Natural killer cell (primary cell): Measurements from ENCODE around the gene AP5S1. TPM values are rescaled to one million over a fixed set of nuclear protein-coding genes. Genes with fewer than 3 reads are reported as not detected.
A peak's percentile ranks its signal among the peaks of the same experiment; 100 is the strongest.
"Not testable (repeated sequence)": the region's sequence is repeated elsewhere in the genome, so short reads cannot be mapped to it uniquely, and the experiment has no call there.

Experiments
- ATAC-seq, 3 donors: fragments of 150-1000 bp in 2 of 3; fragments of 200-7000 bp in 1 of 3; cut with Tn5 transposase; 1 replicate in 1 of 3; 2 replicates in 2 of 3; pipeline ENCODE4 v1.10.0; 2021; ENCODE audit warnings: mild to moderate bottlenecking in 2 of 3, moderate library complexity in 2 of 3
- DNase-seq, 2 donors: peaks; one replicate each; pipeline versions ENCODE4 v3.0.0 to v3.0.0-alpha.2; 2013 to 2021; ENCODE audit warnings: mixed read lengths in 1 of 2
- H3K27ac ChIP-seq: one replicate; pipeline ENCODE4 v1.5.1; 2013; ENCODE audit warnings: mild to moderate bottlenecking, low read length
- H3K27me3 ChIP-seq: one replicate; pipeline ENCODE4 v1.6.1; 2013; ENCODE audit warnings: low read length; ENCODE audit not compliant: control insufficient read depth, insufficient read depth
- H3K36me3 ChIP-seq: one replicate; pipeline ENCODE4 v1.6.1; 2013; ENCODE audit warnings: low read length; ENCODE audit not compliant: control insufficient read depth, insufficient read depth
- H3K4me1 ChIP-seq: one replicate; pipeline ENCODE4 v1.6.1; 2013; ENCODE audit warnings: low read length; ENCODE audit not compliant: control insufficient read depth, insufficient read depth
- H3K4me3 ChIP-seq: one replicate; pipeline ENCODE4 v1.5.1; 2013; ENCODE audit warnings: low read length
- H3K9me3 ChIP-seq: one replicate; pipeline ENCODE4 v1.6.1; 2013; ENCODE audit warnings: low read length; ENCODE audit not compliant: control insufficient read depth, insufficient read depth
- H3K27ac Mint-ChIP-seq, 2 donors: one replicate each; pipeline ENCODE4 v1.8.0; 2022; ENCODE audit warnings: mild to moderate bottlenecking in 2 of 2, mixed read lengths in 2 of 2, moderate library complexity in 1 of 2
- H3K27me3 Mint-ChIP-seq, 2 donors: one replicate each; pipeline ENCODE4 v1.8.0; 2022; ENCODE audit warnings: low read depth in 2 of 2, mixed read lengths in 2 of 2
- H3K36me3 Mint-ChIP-seq: one replicate; pipeline ENCODE4 v1.8.0; 2022; ENCODE audit warnings: mixed read lengths
- H3K4me1 Mint-ChIP-seq, 2 donors: one replicate each; pipeline ENCODE4 v1.8.0; 2022; ENCODE audit warnings: mixed read lengths in 2 of 2
- H3K4me3 Mint-ChIP-seq: one replicate; pipeline ENCODE4 v1.8.0; 2022; ENCODE audit warnings: mild to moderate bottlenecking, moderate library complexity, mixed read lengths
- H3K9me3 Mint-ChIP-seq, 2 donors: one replicate each; pipeline ENCODE4 v1.8.0; 2022; ENCODE audit warnings: mixed read lengths in 2 of 2
- CTCF ChIP-seq: fragments of 200-600 bp; IDR thresholded peaks from one replicate; pipeline ENCODE4 v1.8.0; 2022; ENCODE audit warnings: antibody characterized with exemption
- WGBS: methylation state at CpG from one replicate; pipeline ENCODE4 v1.1.7; 2013; ENCODE audit warnings: missing lambda C conversion rate; ENCODE audit not compliant: insufficient coverage; 5-methylcytosine and 5-hydroxymethylcytosine counted together
- intact Hi-C: fragments of 100-400 bp; cut with micrococcal nuclease; formaldehyde crosslinking; loops from one replicate; pipeline ENCODE4 v1.14.2; 2022
- total RNA-seq, 4 donors: library from RNA; stranded (reverse); fragments of 120-200 nt in 1 of 4; gene quantifications; one replicate each; pipeline versions ENCODE4 v1.2.3 to v1.2.4, GENCODE V29; 2013 to 2022

The AP5S1 gene
- total RNA-seq, 3 donors from 2014 or later (not counting 1 experiment from before 2014, with no cell fraction given): 7.9 to 12.3 (median 12.1) TPM

GRCh38 chr20:3787324-3788014, 32.9 kb upstream of the AP5S1 start:
- Mint-ChIP-seq H3K27me3 (no peaks in the 10 kb centered on the region), H3K9me3 (no peaks in the 10 kb centered on the region), H3K4me3 (peak overlapping the region; percentile 74), H3K36me3 (no peaks in the 10 kb centered on the region), H3K4me1 (peaks cover 15 to 40% of the 10 kb centered on the region in 2 donors), H3K27ac (peak overlapping the region; percentile 44 to 65)
- ATAC-seq: no peak
- TF ChIP-seq CTCF: no peak
- no peaks in the 10 kb centered on the region for H3K9me3 ChIP-seq
- H3K36me3 ChIP-seq: no peaks in the 10 kb centered on the region
- DNase-seq: no peak
- H3K27me3 ChIP-seq: no peaks in the 10 kb centered on the region
- WGBS: 94% methylated on average over 4 of the region's 5 CpGs
- peak overlapping the region; percentile 25 for H3K27ac ChIP-seq
- H3K4me3 ChIP-seq: peak overlapping the region; percentile 50
- intact Hi-C loops: loop anchor here (1.0 to 10.0 kb wide), 3 partner anchors 33 to 297 kb away; partner anchors contain the start of gene AP5S1
- peaks cover 25% of the 10 kb centered on the region for H3K4me1 ChIP-seq

- Histone ChIP-seq H3K4me1 (peaks cover 25% of the 10 kb centered on the region), H3K27me3 (no peaks in the 10 kb centered on the region), H3K27ac (no peak overlapping the region), H3K4me3 (no peak overlapping the region), H3K36me3 (no peaks in the 10 kb centered on the region), H3K9me3 (no peaks in the 10 kb centered on the region)
- WGBS: 74% methylated on average over 4 of the region's 4 CpGs
- DNase-seq: no peak
- Mint-ChIP-seq H3K4me1 (peaks cover 15 to 35% of the 10 kb centered on the region in 2 donors), H3K27me3 (no peaks in the 10 kb centered on the region), H3K9me3 (no peaks in the 10 kb centered on the region), H3K36me3 (no peaks in the 10 kb centered on the region), H3K4me3 (peak overlapping the region; percentile 29), H3K27ac (peak overlapping the region; percentile 4 to 43)
- no peak for ATAC-seq
- no peak for TF ChIP-seq CTCF
- intact Hi-C loops: loop anchor here (10.0 kb wide), 1 partner anchor 296 kb away; no protein-coding TSS in a partner anchor
These were observed 31.6 kb upstream of the AP5S1 start for GRCh38 chr20:3788685-3789155.

- H3K27ac ChIP-seq, H3K9me3 Mint-ChIP-seq, H3K4me3 ChIP-seq, H3K9me3 ChIP-seq, H3K27me3 ChIP-seq, ATAC-seq, H3K36me3 ChIP-seq, H3K27me3 Mint-ChIP-seq, H3K36me3 Mint-ChIP-seq, DNase-seq: not testable (repeated sequence)
- Mint-ChIP-seq H3K4me3 (peak overlapping the region; percentile 29), H3K27ac (peak overlapping the region in 1 of 2 donors; percentile 43), H3K4me1 (peaks cover 15 to 30% of the 10 kb centered on the region in 2 donors)
- peaks cover 25% of the 10 kb centered on the region for H3K4me1 ChIP-seq
- intact Hi-C loops: loop anchor here (10.0 kb wide), 1 partner anchor 296 kb away; no protein-coding TSS in a partner anchor
- WGBS: 98% methylated on average over 4 of the region's 4 CpGs
These were observed 31.1 kb upstream of the AP5S1 start for GRCh38 chr20:3789201-3789600.

- H3K36me3 Mint-ChIP-seq, H3K27ac ChIP-seq, H3K4me3 ChIP-seq, H3K27me3 ChIP-seq, ATAC-seq, H3K9me3 ChIP-seq, H3K36me3 ChIP-seq, H3K27ac Mint-ChIP-seq, H3K27me3 Mint-ChIP-seq, H3K4me3 Mint-ChIP-seq, H3K9me3 Mint-ChIP-seq, DNase-seq, intact Hi-C loops: not testable (repeated sequence)
- no CpG with 5 or more reads among the region's 3 CpGs for WGBS
- peaks cover 41% of the 10 kb centered on the region for H3K4me1 ChIP-seq
- H3K4me1 Mint-ChIP-seq: peaks cover 21 to 36% of the 10 kb centered on the region in 2 donors
These were observed 26.2 kb upstream of the AP5S1 start for GRCh38 chr20:3794168-3794567.
